Breast epithelium (tissue), 3 donors: ENCODE measurements around the gene NAB1.
"Not testable (repeated sequence)": the region's sequence is repeated elsewhere in the genome, so short reads cannot be mapped to it uniquely, and the experiment has no call there.

Experiments used
- CTCF ChIP-seq, 3 donors: fragments of 450-650 bp; IDR thresholded peaks; one replicate each; pipeline ENCODE4 v1.5.1; 2016 to 2017; ENCODE audit warnings: antibody characterized with exemption in 3 of 3, mild to moderate bottlenecking in 3 of 3, moderate library complexity in 3 of 3
- POLR2A ChIP-seq: fragments of 450-650 bp; IDR thresholded peaks from one replicate; pipeline ENCODE4 v1.6.1; 2016; ENCODE audit warnings: antibody characterized with exemption, mild to moderate bottlenecking, moderate library complexity

DNA sequence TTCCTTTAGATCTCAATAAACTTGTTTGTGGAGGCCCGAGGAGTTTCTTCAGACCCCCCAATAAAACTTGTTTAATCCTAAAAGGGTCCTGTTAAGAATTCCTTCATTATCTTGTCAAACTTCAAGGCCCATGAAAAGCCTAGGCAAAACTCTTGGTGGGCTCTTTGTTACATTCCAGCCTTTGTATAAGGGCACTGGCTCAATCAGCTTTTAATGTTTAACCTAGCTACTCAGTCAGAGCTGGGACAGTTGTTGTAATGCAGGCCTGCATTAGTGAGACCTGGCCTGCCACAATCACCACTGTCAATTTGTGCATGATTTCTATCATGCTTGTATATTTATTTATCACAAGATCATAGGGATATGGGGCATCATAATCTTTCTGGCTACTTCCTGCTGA is 39.5 kb upstream of the NAB1 start:
- TF ChIP-seq CTCF (IDR thresholded peaks at IDR 0.05); POLR2A: not testable (repeated sequence)
